Naive B cell (primary cell): ENCODE results near the gene TMED1. TPM values are rescaled to one million over a fixed set of nuclear protein-coding genes. Genes with fewer than 3 reads are reported as not detected.

Experiments used
- ATAC-seq, 2 donors: fragments of 150-1000 bp; cut with Tn5 transposase; 2 replicates each; pipeline ENCODE4 v1.10.0; 2021; ENCODE audit warnings: low read depth in 2 of 2, mild to moderate bottlenecking in 2 of 2, moderate library complexity in 2 of 2
- DNase-seq: peaks from one replicate; pipeline ENCODE4 v3.0.0; 2022
- H3K27ac Mint-ChIP-seq, 6 donors: one replicate each; pipeline ENCODE4 v1.8.0; 2020 to 2022; ENCODE audit warnings: mild to moderate bottlenecking in 6 of 6, mixed read lengths in 6 of 6, moderate library complexity in 5 of 6, inconsistent platforms in 2 of 6
- H3K27me3 Mint-ChIP-seq, 3 donors: one replicate each; pipeline ENCODE4 v1.8.0; 2021 to 2022; ENCODE audit warnings: mixed read lengths in 3 of 3, mild to moderate bottlenecking in 1 of 3
- H3K36me3 Mint-ChIP-seq, 2 donors: one replicate each; pipeline ENCODE4 v1.8.0; 2020 to 2022; ENCODE audit warnings: mixed read lengths in 2 of 2, inconsistent platforms in 1 of 2, mild to moderate bottlenecking in 1 of 2
- H3K4me1 Mint-ChIP-seq, 3 donors: one replicate each; pipeline ENCODE4 v1.8.0; 2020 to 2022; ENCODE audit warnings: mixed read lengths in 3 of 3, inconsistent platforms in 1 of 3, mild to moderate bottlenecking in 1 of 3, moderate library complexity in 1 of 3
- H3K4me3 Mint-ChIP-seq, 8 donors: one replicate each; pipeline ENCODE4 v1.8.0; 2020 to 2022; ENCODE audit warnings: mild to moderate bottlenecking in 8 of 8, mixed read lengths in 8 of 8, moderate library complexity in 8 of 8, inconsistent platforms in 2 of 8
- H3K9me3 Mint-ChIP-seq, 7 donors: one replicate each; pipeline ENCODE4 v1.8.0; 2020 to 2022; ENCODE audit warnings: mixed read lengths in 7 of 7, mild to moderate bottlenecking in 5 of 7, inconsistent platforms in 2 of 7, moderate library complexity in 1 of 7
- polyA plus RNA-seq, 6 donors: library from polyadenylated mRNA; unstranded; fragments of 300-500 nt; fragmentation: Illumina TruSeq; gene quantifications; one replicate each; pipeline ENCODE4 v1.2.3, GENCODE V29; 2021; ENCODE audit warnings: low read depth in 6 of 6

Gene TMED1
- polyA plus RNA-seq, 6 donors from 2014 or later = 17.4 to 25.8 (median 22.3) TPM

DNA sequence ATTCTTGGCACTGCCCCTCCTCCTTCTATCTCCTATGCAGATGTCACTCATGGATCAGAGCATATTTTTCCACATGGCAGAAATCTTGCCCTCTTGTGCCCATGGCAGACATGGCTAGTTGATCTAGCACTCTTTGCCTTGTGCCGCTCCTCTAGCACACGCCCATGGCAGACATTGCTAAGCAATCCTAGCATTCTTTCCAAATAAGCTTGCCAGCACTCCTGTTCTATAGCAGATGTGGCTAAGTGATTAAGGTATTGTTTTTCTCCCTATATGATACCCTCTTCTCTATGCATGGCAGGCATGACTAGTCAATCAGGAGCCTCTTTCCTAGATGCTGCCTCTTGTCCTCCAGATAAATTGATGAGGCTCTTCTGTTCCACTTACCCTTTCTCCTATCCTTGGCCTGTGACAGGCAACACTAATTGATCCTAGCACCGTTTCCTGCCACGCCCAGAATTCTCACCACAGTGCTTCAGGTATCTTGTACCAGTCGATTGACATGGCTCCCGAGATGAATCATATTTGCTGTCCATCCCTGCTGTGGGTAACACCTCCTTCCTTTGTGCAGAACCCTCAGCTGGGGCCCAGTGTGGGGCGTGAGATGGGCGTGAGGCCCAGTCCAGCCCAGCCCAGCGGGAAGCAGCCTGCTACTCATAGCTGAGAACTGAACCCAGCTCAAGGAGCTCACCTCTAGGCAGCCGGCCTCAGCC, 26.9 kb downstream of the TMED1 start:
- Mint-ChIP-seq H3K4me3 (no peak overlapping the region), H3K27me3 (no peaks in the 10 kb centered on the region)
- no peak for DNase-seq

DNA sequence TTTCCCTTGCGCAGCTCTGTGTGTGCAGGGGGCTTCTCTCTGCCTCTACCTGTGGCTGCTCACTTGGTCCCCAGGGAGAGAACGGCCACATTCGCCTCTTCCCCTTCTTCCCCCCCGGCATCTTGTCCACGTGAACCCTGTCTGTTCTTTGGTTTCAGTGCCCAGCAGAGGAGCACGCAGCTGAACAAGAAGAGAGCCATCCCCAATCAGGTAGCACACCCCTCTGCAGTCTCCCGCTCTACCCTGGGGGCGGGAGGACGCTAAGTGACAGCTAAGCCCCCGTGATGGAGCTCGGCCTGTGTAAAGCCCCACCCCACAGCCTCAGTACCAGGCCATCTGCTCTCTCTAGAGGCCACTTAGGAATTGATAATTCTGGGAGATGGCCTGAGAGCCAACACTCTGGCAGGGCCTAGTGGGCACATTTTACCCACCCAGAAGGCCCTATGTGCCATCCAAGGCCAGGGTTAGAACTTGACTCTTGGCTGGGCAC, 30.2 kb downstream of the TMED1 start:
- no peaks in the 10 kb centered on the region for H3K27me3 Mint-ChIP-seq
- peaks cover 0 to 19% (median 17%) of the 10 kb centered on the region in 3 donors for H3K4me1 Mint-ChIP-seq
- ATAC-seq (no peak), DNase-seq (no peak)
- H3K4me3 Mint-ChIP-seq = no peak overlapping the region
- no peaks in the 10 kb centered on the region for H3K9me3 Mint-ChIP-seq
- peak overlapping the region in 1 of 6 donors; percentile 88 for H3K27ac Mint-ChIP-seq
- H3K36me3 Mint-ChIP-seq = peaks cover 7 to 31% of the 10 kb centered on the region in 2 donors

More for the DNA sequence above, 26.9 kb downstream of the TMED1 start:
- H3K9me3 Mint-ChIP-seq = no peaks in the 10 kb centered on the region
- ATAC-seq = no peak
- H3K4me1 Mint-ChIP-seq = peaks cover 0 to 22% (median 12%) of the 10 kb centered on the region in 3 donors
- peaks cover 7 to 24% of the 10 kb centered on the region in 2 donors for H3K36me3 Mint-ChIP-seq
- H3K27ac Mint-ChIP-seq = peak overlapping the region in 3 of 6 donors; percentile 1 to 22 (median 3)

DNA sequence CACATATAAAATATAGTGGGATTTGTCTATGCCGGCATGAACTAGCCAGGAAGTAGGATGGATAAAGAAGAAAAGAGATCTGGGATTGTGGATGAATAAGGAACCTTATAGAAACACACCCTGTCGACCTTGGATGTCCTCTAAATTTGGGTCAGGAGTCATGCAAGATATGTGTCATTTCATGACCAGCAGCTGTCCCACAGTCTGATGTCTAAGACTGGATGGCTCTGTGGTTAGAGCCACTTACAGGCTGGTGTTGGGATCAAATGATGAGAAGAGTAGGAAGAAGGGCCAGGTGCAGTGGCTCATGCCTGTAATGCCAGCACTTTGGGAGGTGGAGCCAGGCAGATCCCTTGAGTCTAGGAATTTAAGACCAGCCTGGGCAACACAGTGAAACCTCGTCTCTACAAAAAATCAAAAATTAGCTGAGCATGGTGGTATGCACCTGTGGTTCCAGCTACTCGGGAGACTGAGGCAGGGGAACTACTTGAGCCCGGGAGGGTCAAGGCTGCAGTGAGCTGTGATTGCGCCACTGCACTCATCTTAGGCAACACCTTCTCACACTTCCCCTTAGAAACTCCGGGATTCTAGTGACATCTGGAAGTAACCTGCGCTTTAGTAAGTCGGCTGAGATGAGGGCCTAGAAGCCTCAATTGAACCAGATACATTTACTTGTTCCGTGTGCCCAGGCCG, 30.8 kb downstream of the TMED1 start:
- no peak for DNase-seq
- peaks cover 0 to 17% (median 15%) of the 10 kb centered on the region in 3 donors for H3K4me1 Mint-ChIP-seq
- no peak for ATAC-seq
- peaks cover 7 to 31% of the 10 kb centered on the region in 2 donors for H3K36me3 Mint-ChIP-seq
- H3K27me3 Mint-ChIP-seq = no peaks in the 10 kb centered on the region
- no peaks in the 10 kb centered on the region for H3K9me3 Mint-ChIP-seq
- peak overlapping the region in 3 of 6 donors; percentile 31 to 74 (median 44) for H3K27ac Mint-ChIP-seq
- no peak overlapping the region for H3K4me3 Mint-ChIP-seq

DNA sequence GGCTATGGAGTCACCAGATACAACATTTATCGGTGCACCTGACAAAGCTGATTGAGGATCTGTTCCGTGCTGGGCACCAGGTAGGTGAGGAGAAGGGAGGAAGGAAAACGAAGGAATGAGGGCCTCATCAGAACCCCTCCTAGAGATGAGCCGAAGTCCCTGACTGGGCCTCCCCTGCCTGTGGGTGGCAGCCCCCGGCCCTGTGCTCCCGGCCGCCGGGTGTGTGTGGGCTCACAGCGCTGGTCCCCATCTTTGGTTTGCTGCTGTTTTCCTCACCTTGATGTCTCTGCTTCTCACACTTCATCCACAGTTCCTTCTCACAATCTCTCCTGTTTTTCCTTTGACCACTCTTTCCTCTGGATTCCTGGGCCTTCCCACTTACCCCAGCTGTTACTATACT, 32.8 kb downstream of the TMED1 start:
- Mint-ChIP-seq H3K9me3 (no peaks in the 10 kb centered on the region), H3K27ac (peak overlapping the region in 1 of 6 donors; percentile 76), H3K4me1 (peaks cover 2 to 9% (median 5%) of the 10 kb centered on the region in 3 donors), H3K4me3 (no peak overlapping the region), H3K27me3 (no peaks in the 10 kb centered on the region), H3K36me3 (peaks cover 7 to 18% of the 10 kb centered on the region in 2 donors)
- DNase-seq (no peak), ATAC-seq (no peak)

DNA sequence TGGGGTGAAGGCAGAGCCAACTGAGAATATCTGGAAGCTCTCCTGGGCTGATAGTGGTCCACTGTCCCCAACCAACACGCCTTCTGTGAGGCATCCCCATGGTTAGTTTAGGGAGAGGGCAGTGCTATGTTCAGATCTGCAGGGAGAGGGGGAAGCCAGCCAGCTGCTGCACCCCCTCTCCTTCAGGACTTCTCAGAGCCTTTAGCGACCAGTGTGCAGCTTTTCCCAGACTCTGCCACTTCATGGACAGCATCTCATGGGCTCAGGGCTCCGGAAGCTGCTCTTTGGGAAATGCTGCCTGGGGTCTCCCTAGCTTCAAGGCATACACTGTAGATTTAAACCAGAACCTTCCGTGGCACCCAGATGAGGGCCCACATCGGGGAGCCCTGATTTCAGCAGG, 33.5 kb downstream of the TMED1 start:
- Mint-ChIP-seq H3K9me3 (no peaks in the 10 kb centered on the region), H3K27ac (no peak overlapping the region), H3K4me3 (no peak overlapping the region), H3K36me3 (peaks cover 7 to 15% of the 10 kb centered on the region in 2 donors), H3K4me1 (peaks cover 5 to 10% (median 6%) of the 10 kb centered on the region in 3 donors), H3K27me3 (no peaks in the 10 kb centered on the region)
- ATAC-seq (no peak), DNase-seq (no peak)

DNA sequence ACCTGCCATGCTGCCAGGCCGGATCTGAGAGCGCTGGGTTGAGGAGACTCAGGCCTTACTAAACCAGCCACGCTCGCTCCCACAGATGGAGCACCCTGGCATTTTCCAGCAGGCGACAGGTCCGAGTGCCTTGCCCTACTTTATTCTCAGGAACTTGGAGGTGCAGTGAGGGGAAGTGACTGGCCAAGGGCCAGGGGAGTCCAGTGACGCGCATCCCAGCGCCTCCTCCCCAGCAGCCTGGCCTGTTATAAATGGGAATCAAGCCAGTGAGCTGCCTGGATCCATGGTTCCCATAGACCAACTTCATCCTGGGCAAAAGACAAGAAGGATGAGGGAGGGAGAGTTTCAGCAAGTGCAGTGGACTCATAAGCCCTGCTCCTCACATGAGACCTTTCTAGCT, 35.5 kb downstream of the TMED1 start:
- no peak for ATAC-seq
- no peak for DNase-seq
- Mint-ChIP-seq H3K27me3 (no peaks in the 10 kb centered on the region), H3K9me3 (no peaks in the 10 kb centered on the region), H3K36me3 (peaks cover 7 to 15% of the 10 kb centered on the region in 2 donors), H3K4me3 (no peak overlapping the region), H3K27ac (peak overlapping the region in 2 of 6 donors; percentile 22 to 83), H3K4me1 (peaks cover 5 to 15% (median 8%) of the 10 kb centered on the region in 3 donors)

DNA sequence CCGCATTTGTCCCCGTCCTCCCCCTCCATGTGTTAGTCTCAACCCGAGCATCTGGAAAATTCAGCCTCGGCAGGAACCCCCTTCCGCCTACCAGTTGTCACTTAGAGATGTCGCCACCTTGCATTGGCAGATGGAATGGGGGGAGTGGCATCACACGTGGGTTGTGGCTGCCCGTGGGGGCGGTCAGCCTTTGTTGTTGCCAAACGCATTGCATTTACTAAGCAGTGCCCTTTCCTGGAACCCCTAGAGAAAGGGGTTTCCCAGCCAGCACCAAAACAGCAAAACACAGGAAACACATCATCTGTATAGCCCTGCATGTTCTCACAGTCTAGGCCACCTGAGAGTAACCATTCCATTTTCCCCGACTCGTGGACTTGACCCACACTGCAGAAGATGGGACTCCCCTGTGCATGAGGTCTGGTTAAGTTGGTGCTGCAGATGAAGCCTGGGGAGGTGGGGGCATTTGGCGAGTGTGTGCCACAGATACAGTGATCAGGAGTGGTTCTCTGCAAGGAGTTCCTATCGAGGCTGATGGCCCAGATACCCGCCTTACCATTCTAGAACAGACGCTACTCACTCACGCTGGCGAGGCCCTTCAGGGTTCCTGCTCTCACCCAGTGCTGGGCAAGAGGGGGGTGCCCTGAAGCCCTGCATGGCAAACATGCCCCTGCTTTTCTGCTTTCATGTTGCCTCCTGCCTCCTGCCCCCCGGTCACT, 38.3 kb downstream of the TMED1 start:
- Mint-ChIP-seq H3K36me3 (no peaks in the 10 kb centered on the region), H3K4me3 (peak overlapping the region in 1 of 8 donors; percentile 59), H3K27ac (peak overlapping the region in 5 of 6 donors; percentile 5 to 84 (median 72)), H3K27me3 (no peaks in the 10 kb centered on the region), H3K9me3 (no peaks in the 10 kb centered on the region), H3K4me1 (peaks cover 0 to 10% (median 8%) of the 10 kb centered on the region in 3 donors)
- ATAC-seq = peak; percentile 40 to 85
- no peak for DNase-seq

DNA sequence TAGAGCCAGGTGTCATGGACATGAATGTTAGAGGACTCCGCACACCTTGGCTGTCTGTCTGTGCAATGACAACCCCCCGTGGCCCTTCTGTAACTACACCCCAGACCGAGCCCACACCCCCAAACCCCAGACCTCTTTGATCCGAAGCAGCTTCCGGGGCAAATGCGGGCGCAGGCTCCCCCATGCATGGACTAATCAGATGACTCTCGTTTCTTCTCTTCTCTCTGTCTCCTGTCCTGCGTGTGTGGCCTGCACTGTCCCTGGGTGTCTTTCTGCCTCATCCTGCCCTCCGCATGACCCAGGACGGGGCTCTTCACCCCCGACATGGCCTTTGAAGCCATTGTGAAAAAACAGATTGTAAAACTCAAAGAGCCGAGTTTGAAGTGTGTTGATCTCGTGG, 38.9 kb downstream of the TMED1 start:
- peak overlapping the region in 1 of 6 donors; percentile 84 for H3K27ac Mint-ChIP-seq
- H3K4me3 Mint-ChIP-seq = no peak overlapping the region
- peaks cover 0 to 10% (median 8%) of the 10 kb centered on the region in 3 donors for H3K4me1 Mint-ChIP-seq
- H3K36me3 Mint-ChIP-seq = no peaks in the 10 kb centered on the region
- H3K27me3 Mint-ChIP-seq = no peaks in the 10 kb centered on the region
- no peak for DNase-seq
- ATAC-seq = no peak
- no peaks in the 10 kb centered on the region for H3K9me3 Mint-ChIP-seq

DNA sequence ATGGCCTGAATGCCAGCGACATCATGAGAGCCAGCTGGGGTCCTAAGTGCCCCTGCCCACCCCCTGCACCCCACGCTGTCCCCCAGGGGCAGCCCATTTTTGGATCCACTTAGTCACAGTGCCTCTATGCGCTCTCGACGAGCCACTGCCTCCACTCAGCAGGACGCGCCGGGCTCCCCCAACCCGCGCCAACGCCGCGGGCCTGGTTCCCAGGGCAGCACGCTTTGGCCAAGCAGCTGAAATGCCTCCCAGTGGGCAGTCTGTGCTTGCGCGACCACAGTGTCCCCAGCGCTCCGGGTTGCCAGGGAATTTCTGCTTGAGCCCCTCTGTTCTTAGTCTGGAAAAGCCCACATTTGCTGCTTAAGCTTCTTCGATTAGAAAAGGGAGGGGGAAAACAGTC, 39.4 kb downstream of the TMED1 start:
- Mint-ChIP-seq H3K9me3 (no peaks in the 10 kb centered on the region), H3K27me3 (no peaks in the 10 kb centered on the region), H3K4me3 (no peak overlapping the region), H3K36me3 (no peaks in the 10 kb centered on the region), H3K4me1 (peaks cover 0 to 10% (median 8%) of the 10 kb centered on the region in 3 donors), H3K27ac (peak overlapping the region in 2 of 6 donors; percentile 15 to 84)
- DNase-seq (no peak), ATAC-seq (no peak)

DNA sequence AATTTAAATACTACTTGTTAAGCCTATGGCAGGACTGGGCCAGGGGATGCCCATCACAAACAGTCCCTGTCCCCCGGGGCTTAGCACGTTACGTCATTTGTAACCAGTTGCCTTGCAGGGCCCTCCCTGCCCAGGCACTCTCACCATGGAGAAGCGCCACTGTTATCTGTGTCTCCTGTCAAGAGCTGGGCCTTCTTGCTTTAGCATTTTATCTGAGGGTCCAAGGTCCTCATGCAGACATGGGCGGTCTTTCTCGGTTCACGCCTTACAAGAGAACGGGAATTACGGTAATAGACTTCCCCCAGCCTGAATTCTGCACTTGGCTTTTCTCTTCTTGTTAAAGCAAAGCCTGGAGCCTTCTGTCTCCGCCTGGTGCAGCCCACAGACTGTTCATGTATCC, 46.1 kb downstream of the TMED1 start:
- no peaks in the 10 kb centered on the region for H3K27me3 Mint-ChIP-seq
- H3K4me3 Mint-ChIP-seq = no peak overlapping the region
- no peaks in the 10 kb centered on the region for H3K36me3 Mint-ChIP-seq
- H3K9me3 Mint-ChIP-seq = no peaks in the 10 kb centered on the region
- DNase-seq (no peak), ATAC-seq (no peak)
- no peak overlapping the region for H3K27ac Mint-ChIP-seq
- peaks cover 0 to 6% (median 0%) of the 10 kb centered on the region in 3 donors for H3K4me1 Mint-ChIP-seq

DNA sequence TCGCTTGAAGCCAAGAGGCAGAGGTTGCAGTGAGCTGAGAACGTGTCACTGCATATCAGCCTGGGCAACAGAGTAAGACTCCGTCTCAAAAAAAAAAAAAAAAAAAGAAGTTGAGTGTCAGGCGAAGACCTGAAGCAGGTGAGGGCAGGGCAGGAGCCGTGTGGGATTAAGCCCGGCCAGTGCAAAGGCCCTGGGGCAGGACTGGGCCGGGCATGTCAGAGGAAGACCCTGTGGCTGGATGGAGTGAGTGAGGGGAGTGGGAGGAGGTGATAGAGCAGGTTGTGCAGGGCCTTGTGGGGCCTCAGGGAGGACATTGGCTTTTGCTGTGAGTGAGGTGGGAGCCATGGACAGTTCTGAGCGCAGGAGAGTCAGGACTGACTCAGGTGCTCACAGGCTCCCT, 47.9 kb downstream of the TMED1 start:
- Mint-ChIP-seq H3K27ac (peak overlapping the region in 3 of 6 donors; percentile 25 to 78 (median 39)), H3K27me3 (no peaks in the 10 kb centered on the region), H3K9me3 (no peaks in the 10 kb centered on the region), H3K4me1 (peaks cover 9 to 17% (median 10%) of the 10 kb centered on the region in 3 donors), H3K36me3 (peaks cover 0 to 9% of the 10 kb centered on the region in 2 donors), H3K4me3 (no peak overlapping the region)
- ATAC-seq = no peak
- no peak for DNase-seq

DNA sequence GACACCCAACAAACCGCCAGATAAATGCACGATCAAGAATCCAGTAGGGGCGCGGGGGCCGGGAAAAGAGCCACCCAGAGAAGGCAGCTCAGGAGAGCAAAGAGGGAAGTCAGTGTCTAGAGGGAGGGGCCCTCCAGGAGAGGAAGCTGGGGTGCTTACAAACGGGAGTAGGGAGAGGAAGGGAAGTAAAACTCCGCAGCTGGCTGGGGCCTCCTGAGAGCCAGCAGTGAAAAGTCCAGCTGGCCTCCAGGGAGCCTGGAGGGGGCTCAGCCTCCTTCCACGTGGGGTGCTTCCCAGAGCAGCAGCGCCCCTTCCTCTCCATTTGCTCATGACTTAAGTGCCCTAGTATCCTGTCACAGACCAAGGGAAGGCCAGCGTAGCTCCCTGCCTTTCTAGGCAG, 51.8 kb downstream of the TMED1 start:
- H3K27ac Mint-ChIP-seq = peak overlapping the region in 5 of 6 donors; percentile 81 to 97 (median 91)
- H3K36me3 Mint-ChIP-seq = peaks cover 3 to 40% of the 10 kb centered on the region in 2 donors
- ATAC-seq = peak; percentile 43 to 57
- peaks cover 28 to 48% (median 43%) of the 10 kb centered on the region in 3 donors for H3K4me1 Mint-ChIP-seq
- peak overlapping the region in 5 of 8 donors; percentile 4 to 62 (median 45) for H3K4me3 Mint-ChIP-seq
- no peak for DNase-seq
- H3K27me3 Mint-ChIP-seq = no peaks in the 10 kb centered on the region
- H3K9me3 Mint-ChIP-seq = no peaks in the 10 kb centered on the region

DNA sequence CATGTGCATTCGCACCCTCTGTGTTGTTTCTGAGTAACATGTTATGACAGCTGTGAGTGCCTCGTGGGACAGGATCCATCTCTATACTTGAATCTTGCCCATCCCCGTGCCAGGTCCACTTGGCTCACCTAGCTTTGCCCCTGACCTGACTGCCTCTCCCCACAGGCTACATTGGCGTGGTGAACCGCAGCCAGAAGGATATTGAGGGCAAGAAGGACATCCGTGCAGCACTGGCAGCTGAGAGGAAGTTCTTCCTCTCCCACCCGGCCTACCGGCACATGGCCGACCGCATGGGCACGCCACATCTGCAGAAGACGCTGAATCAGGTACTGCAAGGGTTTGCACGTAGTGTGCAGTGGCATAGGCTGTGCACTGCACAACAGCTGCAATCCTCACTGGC, 53.2 kb downstream of the TMED1 start:
- Mint-ChIP-seq H3K4me3 (no peak overlapping the region), H3K4me1 (peaks cover 31 to 52% (median 48%) of the 10 kb centered on the region in 3 donors), H3K27me3 (no peaks in the 10 kb centered on the region), H3K27ac (peak overlapping the region in 2 of 6 donors; percentile 53 to 63), H3K9me3 (no peaks in the 10 kb centered on the region), H3K36me3 (peaks cover 3 to 40% of the 10 kb centered on the region in 2 donors)
- DNase-seq = no peak
- ATAC-seq = no peak
